Panc1 (cell line): ENCODE measurements around the gene MEOX2. TPM values are rescaled to one million over a fixed set of nuclear protein-coding genes. Genes with fewer than 3 reads are reported as not detected.

Experiments
- total RNA-seq: library from RNA; stranded (reverse); gene quantifications from one replicate; pipeline ENCODE4 v1.2.1, GENCODE V29; 2021; ENCODE audit not compliant: unreplicated experiment

The MEOX2 gene
- total RNA-seq, 1 experiment from 2014 or later: not detected

Other genes with a start within 250 kb of the MEOX2 start
- gene AGMO, start 124.7 kb downstream of the MEOX2 start, total RNA-seq: not detected